NCI-H82 treated with DMSO at 0.1 percent for 48 hours (cell line): ENCODE results near the gene SLC37A1.

Source experiments
- DNase-seq: peaks from one replicate; lab custom pipeline; 2025; ENCODE audit not compliant: unreplicated experiment; lab: John Stamatoyannopoulos, UW

Gene SLC37A1

GRCh38 chr21:42503711-42504110, 9.9 kb upstream of the SLC37A1 start:
- DNase-seq = no peak

DNA sequence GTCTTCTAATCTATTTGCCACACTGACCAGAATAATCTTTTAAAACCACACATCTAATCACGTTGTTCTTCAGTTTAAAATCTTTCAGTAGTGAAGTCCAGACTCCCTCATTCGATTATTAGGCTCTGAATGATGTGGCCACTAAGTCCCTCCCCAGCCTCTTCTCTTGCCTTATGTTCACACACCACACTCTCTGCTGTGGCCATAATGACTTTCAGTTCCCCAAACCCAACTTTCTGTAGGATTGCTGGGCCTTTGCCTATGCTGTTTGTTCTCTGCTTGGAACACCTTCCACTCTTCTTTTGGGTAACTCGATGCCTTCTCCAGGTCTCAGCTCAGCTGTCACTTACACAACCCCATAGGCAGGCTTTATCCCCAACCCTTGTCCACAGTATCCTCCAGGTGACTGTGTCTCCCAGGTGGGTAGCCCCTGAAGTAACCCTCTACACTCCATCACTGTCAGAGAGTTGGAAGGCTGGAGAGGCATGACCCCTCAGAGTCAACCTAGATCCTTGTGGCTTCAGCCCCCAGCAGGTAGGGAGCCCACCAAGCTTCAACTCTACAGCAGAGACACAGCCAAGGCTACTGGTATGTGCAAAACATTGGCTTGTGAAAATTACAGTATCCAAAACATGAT, 8.4 kb upstream of the SLC37A1 start:
- DNase-seq = no peak

- DNase-seq = no peak
Measured at GRCh38 chr21:42507418-42507817, 6.2 kb upstream of the SLC37A1 start.

DNA sequence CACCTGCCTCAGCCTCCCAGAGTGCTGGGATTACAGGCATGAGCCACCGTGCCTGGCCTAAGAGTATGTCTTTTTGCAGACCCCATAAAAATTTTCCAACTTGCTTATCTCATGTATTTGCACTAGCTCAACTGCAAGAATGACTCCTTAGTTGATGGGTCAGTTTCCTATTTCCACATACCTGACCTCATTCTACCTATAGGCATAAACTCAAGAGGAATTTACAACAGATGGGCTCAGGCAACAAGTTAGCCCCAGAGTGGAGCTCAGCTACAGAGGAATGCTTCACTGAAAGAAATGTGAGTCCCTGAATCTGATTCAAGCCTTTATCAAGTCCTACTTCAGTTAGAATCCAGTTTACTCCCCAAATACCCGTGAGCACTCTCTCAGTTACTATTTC, 5.3 kb upstream of the SLC37A1 start:
- DNase-seq = no peak

- no peak for DNase-seq
Measured at GRCh38 chr21:42509244-42509643, 4.4 kb upstream of the SLC37A1 start.

GRCh38 chr21:42512346-42513034, 1.2 kb upstream of the SLC37A1 start:
- no peak for DNase-seq

DNA sequence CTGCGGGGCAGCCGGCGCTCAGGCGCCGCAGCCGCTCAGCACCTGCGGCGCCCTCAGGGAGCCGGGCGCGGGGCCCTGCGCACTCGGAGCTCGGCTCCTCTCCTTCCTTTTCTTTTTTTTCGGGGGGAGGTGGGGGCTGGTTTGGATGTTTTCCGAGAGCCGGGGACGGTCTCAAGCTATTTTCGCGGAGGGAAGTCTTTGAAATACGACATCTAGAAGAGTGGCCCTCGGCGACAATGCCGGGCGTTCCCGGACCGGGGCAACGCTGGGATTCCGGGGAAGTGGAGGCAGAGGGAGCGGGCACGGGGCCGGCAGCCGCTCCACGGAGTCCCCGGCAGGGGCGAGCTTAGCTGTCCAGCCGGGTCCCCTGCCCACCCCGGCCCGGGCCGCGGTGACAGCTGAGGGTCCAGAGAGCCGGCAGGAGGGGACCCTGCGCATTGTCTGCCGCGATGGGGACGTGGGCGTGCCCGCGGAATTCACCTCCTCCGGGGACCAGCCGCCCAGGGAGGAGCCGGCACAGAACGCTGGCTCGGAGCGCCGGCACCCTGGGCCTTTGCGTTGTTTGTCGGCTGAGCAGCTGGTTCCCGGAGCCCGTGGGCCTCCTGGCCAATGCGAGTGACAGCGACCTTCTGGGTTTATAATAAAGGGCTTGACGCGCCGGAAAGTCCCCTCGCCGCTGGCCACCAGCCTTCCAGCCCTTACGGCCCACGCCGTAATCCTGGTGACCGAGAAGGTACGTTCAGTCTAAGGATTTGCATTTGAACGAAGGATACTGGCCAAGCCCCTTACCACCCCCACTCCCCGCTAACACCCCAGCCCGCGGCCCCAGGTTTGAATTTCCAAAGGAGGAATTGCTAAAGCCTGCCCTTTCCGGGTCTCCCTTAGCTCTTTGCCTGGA, 582 bp downstream of the SLC37A1 start:
- DNase-seq = no peak

- no peak for DNase-seq
Measured at GRCh38 chr21:42514883-42515228, 1.2 kb downstream of the SLC37A1 start.

GRCh38 chr21:42515708-42516502, 2.3 kb downstream of the SLC37A1 start:
- DNase-seq = no peak

DNA sequence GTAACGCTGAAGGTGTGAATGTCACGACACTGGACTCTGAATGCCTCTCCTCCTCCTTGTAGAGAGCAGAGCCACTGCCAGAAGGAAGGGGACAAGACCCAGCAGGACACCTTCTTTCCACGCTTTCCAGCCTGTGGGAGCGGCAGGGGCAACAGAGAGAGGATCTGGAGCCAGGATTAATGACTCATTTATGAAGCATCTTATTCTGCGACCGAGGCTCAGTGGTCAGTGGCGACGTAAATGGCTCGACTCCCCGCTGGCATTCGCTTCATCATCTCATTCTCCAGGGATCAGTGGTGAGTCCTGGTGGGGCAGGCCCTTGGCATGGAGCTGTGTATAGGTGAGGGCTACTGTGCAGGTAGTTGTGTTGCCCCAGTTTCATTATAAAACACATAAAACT, 4.6 kb downstream of the SLC37A1 start:
- DNase-seq = no peak

DNA sequence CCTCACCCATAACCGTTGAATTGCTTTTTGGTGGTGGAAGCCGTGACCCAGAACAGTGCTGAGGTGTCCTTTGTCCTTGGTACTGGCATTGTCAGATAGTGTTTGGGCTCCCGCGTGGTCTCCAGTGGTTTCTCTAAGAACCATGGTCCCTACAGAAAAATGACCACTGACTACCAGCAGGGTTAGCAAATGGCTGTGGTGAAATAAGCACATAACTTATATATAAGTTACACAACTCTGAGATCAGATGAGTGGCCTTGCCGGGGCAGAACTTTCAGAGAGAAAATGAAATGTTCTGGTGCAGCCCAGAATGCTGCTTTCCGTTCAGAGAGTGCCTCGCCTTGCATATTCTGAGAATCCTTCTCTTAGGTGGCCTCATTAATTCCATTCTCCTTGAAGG, 5.0 kb downstream of the SLC37A1 start:
- no peak for DNase-seq

- no peak for DNase-seq
Measured at GRCh38 chr21:42520628-42521253, 7.1 kb downstream of the SLC37A1 start.

DNA sequence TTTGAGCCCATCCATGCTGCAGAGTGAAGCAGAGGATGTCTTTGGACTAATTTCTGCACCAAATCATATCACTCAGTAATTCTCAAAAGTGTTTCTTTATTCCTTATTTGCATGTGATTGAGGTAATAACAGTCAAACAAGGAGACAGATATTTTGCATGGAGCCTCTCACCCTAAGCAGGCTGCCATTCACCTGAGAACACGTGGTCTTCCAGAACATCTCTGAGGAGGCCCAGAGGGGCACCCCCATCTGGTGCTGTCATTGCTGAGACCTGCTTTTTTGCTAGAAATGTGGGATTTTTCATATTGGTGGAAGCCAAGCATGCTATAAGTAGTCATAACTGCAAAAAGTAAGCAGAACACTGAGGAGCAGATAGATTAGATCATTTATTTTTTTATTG, 7.7 kb downstream of the SLC37A1 start:
- DNase-seq = no peak

GRCh38 chr21:42521805-42522204, 8.2 kb downstream of the SLC37A1 start:
- no peak for DNase-seq

- no peak for DNase-seq
Measured at GRCh38 chr21:42522271-42522670, 8.6 kb downstream of the SLC37A1 start.

GRCh38 chr21:42522771-42523170, 9.1 kb downstream of the SLC37A1 start:
- DNase-seq = no peak

GRCh38 chr21:42523211-42523610, 9.6 kb downstream of the SLC37A1 start:
- no peak for DNase-seq

- no peak for DNase-seq
Measured at GRCh38 chr21:42523941-42524340, 10.3 kb downstream of the SLC37A1 start.

- DNase-seq = no peak
Measured at GRCh38 chr21:42524341-42525028, 10.8 kb downstream of the SLC37A1 start.

DNA sequence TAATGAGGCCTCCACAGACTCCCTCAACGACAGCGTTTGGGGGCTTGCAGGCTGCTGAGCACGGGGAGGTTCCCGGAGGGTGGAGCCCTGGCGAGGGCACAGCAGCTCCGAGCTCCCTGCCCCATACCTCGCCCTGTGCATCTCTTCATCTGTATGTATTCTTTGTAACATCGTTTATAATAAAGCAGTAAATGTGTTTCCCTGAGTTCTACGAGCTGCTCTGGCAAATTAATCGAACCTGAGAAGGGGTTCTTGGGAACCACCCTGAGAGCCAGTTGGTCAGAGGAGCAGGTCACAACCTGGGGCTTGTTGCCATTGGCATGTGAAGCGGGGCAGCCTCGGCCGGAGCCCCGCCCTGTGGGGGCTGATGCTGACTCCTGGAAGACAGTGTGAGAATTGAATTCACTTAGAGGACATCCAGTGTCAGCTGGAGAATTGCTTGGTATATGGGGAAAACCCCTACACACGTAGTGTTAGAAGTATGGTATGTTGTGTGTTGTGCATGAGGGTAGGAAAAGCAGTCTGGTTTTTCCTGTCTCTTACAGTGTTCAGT, 11.5 kb downstream of the SLC37A1 start:
- DNase-seq = no peak
